Measurements from ENCODE around the gene CHIC2.

Gene CHIC2

GRCh38 chr4:53961351-53961750 lies 103.1 kb downstream of the CHIC2 start:
- DNase-seq: no peak
- H3F3A ChIP-seq (ENCODE audit: insufficient read depth, low read length): no peaks in the 10 kb centered on the region
- no peak overlapping the region for H2AFZ ChIP-seq (ENCODE audit: low read length)
- H3K9me3 ChIP-seq (replicated peaks; ENCODE audit: insufficient read depth, low read length): no peaks in the 10 kb centered on the region
- H3K4me2 ChIP-seq (ENCODE audit: low read depth, low read length): no peak overlapping the region
- no peaks in the 10 kb centered on the region for H4K20me1 ChIP-seq (ENCODE audit: insufficient read depth, low read length)
- TF ChIP-seq EZH2phosphoT487 (IDR thresholded peaks at IDR 0.05; ENCODE audit: low read length): no peak
- no peak for TF ChIP-seq CTCF (IDR thresholded peaks at IDR 0.05; ENCODE audit: low read length)
- no peak for TF ChIP-seq EZH2 (optimal IDR thresholded peaks at IDR 0.05; ENCODE audit: low read depth, low read length)
- H3K4me1 ChIP-seq (ENCODE audit: low read length): no peaks in the 10 kb centered on the region
- H3K79me2 ChIP-seq (ENCODE audit: low read length): no peaks in the 10 kb centered on the region
- no peaks in the 10 kb centered on the region for H3K9me2 ChIP-seq (replicated peaks; ENCODE audit: insufficient read depth, low read length)
- no peaks in the 10 kb centered on the region for H3K36me3 ChIP-seq (replicated peaks; ENCODE audit: insufficient read depth, low read length)
- H3K9ac ChIP-seq (ENCODE audit: low read length): no peak overlapping the region
- no peaks in the 10 kb centered on the region for H3K27me3 ChIP-seq (replicated peaks; ENCODE audit: insufficient read depth, low read length)
- H3K27ac ChIP-seq (ENCODE audit: low read length): no peak overlapping the region
- H3K4me3 ChIP-seq (ENCODE audit: low read length): no peak overlapping the region

DNA sequence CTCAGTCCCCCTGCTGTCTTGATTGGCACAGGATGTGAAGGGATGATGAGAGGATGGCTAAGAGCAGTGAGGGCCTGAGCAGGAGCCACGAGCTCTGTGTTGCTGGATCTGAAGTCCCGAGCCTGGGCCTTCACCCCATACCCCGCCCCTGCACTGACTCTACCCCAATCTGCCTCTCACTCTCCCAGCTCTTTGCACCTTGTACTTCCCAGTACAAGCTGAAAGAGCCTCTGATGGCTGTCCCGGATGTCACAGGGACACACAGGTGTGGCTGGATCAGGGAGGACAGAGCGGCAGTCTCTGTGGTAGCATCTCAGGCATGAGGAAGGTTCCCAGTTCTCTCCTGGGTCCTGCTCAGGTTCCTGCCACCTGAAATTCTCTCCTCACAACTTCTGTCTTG lies 103.6 kb downstream of the CHIC2 start:
- Histone ChIP-seq H3K27me3 (replicated peaks; ENCODE audit: insufficient read depth, low read length) (no peaks in the 10 kb centered on the region), H3K4me2 (ENCODE audit: low read depth, low read length) (no peak overlapping the region), H3K79me2 (ENCODE audit: low read length) (no peaks in the 10 kb centered on the region), H3K9me2 (replicated peaks; ENCODE audit: insufficient read depth, low read length) (no peaks in the 10 kb centered on the region), H3K9me3 (replicated peaks; ENCODE audit: insufficient read depth, low read length) (no peaks in the 10 kb centered on the region), H4K20me1 (ENCODE audit: insufficient read depth, low read length) (no peaks in the 10 kb centered on the region), H2AFZ (ENCODE audit: low read length) (no peak overlapping the region), H3F3A (ENCODE audit: insufficient read depth, low read length) (no peaks in the 10 kb centered on the region), H3K4me1 (ENCODE audit: low read length) (no peaks in the 10 kb centered on the region), H3K9ac (ENCODE audit: low read length) (no peak overlapping the region), H3K27ac (ENCODE audit: low read length) (no peak overlapping the region), H3K36me3 (replicated peaks; ENCODE audit: insufficient read depth, low read length) (no peaks in the 10 kb centered on the region), H3K4me3 (ENCODE audit: low read length) (no peak overlapping the region)
- DNase-seq: no peak
- TF ChIP-seq CTCF (IDR thresholded peaks at IDR 0.05; ENCODE audit: low read length) (no peak), EZH2 (optimal IDR thresholded peaks at IDR 0.05; ENCODE audit: low read depth, low read length) (no peak), EZH2phosphoT487 (IDR thresholded peaks at IDR 0.05; ENCODE audit: low read length) (no peak)

Data from MM.1S (cell line).